ENCODE data around the gene TPCN2.
A peak's percentile ranks its signal among the peaks of the same experiment; 100 is the strongest.

TPCN2 gene

DNA sequence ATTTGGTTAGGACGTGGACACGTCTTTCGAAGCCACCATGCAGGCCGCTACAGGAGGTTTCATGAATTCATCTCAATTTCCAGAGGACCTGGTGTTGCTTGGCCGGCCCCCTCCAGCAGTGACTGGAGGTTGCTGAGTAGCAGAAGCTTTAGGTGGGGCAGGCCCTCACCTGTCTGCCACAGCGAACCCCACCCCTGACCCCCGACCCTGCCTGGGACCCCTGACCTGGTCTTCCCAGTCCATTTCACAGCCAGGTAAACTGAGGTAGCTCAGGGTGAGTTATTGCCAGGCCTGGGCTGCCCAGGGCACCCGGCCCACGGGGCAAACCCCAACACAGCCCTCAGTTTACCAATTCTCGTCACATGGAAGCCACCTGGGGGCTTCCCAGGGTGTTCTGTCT lies 67.9 kb downstream of the TPCN2 start:
- DNase-seq: no peak
- no peaks in the 10 kb centered on the region for H3K36me3 Mint-ChIP-seq (ENCODE audit: low read depth)
- H3K27me3 Mint-ChIP-seq: no peaks in the 10 kb centered on the region
- H3K9me3 Mint-ChIP-seq: no peaks in the 10 kb centered on the region
- H3K4me1 Mint-ChIP-seq (ENCODE audit: low read depth): peaks cover 10% of the 10 kb centered on the region
- H3K27ac Mint-ChIP-seq: no peak overlapping the region
- H3K4me3 Mint-ChIP-seq: no peak overlapping the region

GRCh38 chr11:69119190-69119589 lies 70.5 kb downstream of the TPCN2 start:
- Mint-ChIP-seq H3K36me3 (ENCODE audit: low read depth) (no peaks in the 10 kb centered on the region), H3K27ac (no peak overlapping the region), H3K4me1 (ENCODE audit: low read depth) (peaks cover 35% of the 10 kb centered on the region), H3K27me3 (no peaks in the 10 kb centered on the region), H3K4me3 (no peak overlapping the region), H3K9me3 (no peaks in the 10 kb centered on the region)
- no peak for DNase-seq

DNA sequence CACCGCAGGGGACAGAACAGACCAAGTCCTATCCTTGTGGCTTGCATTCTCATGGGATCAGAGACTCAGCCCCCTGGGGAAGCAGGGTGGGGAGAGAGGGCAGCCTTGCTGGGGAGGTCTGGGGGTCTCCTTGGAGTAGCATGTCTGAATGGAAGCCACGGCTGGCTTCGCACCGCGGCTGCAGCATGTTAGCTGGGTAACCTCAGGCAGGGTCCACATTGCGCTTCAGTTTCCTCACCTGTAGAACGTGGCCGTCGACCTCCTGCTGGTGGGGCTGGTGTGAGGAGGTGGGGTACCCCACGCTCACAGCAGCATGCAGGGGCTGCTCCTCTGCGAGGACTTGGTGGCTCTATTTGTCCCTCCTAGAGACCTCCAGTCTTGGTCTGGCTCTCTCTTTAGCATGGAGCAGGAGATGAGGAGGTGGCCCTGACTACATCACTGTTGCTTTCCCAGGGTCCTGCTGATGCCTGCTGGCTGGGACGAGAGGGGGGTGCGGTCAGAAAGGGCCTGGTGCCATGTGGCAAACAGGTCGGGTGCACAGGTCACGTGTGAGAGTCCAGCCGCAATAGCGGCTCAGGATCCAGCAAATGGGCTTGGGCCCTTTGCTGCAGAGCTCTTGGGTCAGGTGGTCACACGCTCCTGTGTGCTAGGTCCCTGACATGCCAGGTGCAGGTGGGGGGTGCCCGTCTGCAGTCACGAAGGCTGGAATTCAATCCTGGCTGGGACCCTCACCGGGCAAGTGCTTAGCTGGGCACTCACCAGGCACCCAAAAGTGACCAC lies 71.6 kb downstream of the TPCN2 start:
- Mint-ChIP-seq H3K27me3 (no peaks in the 10 kb centered on the region), H3K4me1 (ENCODE audit: low read depth) (peaks cover 42% of the 10 kb centered on the region), H3K27ac (no peak overlapping the region), H3K9me3 (no peaks in the 10 kb centered on the region), H3K36me3 (ENCODE audit: low read depth) (no peaks in the 10 kb centered on the region), H3K4me3 (no peak overlapping the region)
- DNase-seq: no peak

DNA sequence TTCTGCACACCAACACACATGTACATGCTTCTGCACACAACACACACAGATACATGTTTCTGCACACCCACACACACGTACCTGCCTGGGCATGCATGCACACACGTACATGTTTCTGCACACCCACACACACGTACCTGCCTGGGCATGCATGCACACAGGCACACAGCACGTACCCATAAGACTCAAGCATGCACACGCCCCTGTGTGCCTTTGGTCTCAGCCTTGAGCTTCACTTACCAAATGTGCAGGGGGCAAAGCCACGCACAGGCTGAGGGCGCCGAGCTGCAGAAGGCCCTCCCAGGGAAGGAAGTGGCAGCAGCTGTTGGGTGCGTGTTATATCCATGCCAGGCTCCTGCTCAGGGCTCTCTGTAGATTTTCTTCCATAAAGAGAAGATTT lies 72.3 kb downstream of the TPCN2 start:
- DNase-seq: no peak
- no peaks in the 10 kb centered on the region for H3K27me3 Mint-ChIP-seq
- peaks cover 42% of the 10 kb centered on the region for H3K4me1 Mint-ChIP-seq (ENCODE audit: low read depth)
- H3K9me3 Mint-ChIP-seq: no peaks in the 10 kb centered on the region
- no peak overlapping the region for H3K27ac Mint-ChIP-seq
- no peak overlapping the region for H3K4me3 Mint-ChIP-seq
- H3K36me3 Mint-ChIP-seq (ENCODE audit: low read depth): no peaks in the 10 kb centered on the region

DNA sequence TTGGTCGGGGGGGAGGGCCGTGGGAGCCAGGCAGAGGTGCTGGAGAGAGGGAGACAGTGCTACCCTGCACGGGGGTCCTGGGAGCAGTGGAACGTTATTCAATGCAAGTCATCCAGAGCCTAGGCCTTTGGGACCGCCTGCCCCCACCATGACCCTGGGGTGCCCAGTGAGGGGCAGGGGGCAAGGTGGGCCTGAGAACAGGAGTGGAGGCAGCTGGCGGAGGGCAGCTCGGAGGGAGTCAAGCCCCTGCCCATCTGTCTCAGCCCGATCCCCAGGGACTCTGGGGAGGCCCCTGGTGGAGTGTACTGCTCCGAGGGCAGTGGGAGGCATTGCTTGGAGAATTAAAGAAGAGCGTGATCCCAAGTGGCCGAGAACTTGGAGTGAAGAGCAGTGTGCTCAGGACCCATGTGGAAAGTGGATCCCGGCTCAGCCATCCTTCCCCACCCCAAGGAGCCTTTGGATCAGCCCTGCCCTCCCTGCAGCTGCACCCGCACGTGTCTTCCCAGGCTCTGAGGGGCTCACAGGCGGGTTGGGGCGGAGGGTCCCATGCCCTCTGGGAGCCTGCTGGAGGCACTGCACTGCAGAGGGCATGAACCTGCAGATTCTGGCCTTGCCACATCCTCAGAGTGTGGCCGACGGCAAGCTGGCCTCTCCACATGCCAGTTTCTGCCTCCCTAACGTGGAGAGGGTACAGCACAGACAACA lies 73.0 kb downstream of the TPCN2 start:
- Mint-ChIP-seq H3K4me1 (ENCODE audit: low read depth) (peaks cover 42% of the 10 kb centered on the region), H3K4me3 (no peak overlapping the region), H3K27me3 (no peaks in the 10 kb centered on the region), H3K27ac (no peak overlapping the region), H3K9me3 (no peaks in the 10 kb centered on the region), H3K36me3 (ENCODE audit: low read depth) (no peaks in the 10 kb centered on the region)
- no peak for DNase-seq

DNA sequence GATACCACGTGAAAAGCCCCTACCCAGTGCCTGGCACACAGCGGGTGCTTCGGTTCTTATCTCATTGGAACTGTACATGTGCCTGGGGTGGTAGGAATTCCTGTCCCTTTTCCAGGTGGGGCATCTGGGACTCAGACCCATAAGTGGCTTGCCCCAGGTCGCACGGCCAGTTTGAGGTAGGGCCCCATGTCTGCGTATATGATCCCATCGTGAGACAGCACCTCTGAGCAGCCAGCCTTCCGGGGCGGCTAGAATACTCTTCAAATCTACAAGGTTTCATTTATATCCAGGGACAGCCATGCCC lies 73.5 kb downstream of the TPCN2 start:
- H3K27me3 Mint-ChIP-seq: no peaks in the 10 kb centered on the region
- no peaks in the 10 kb centered on the region for H3K36me3 Mint-ChIP-seq (ENCODE audit: low read depth)
- no peak overlapping the region for H3K4me3 Mint-ChIP-seq
- no peak for DNase-seq
- H3K27ac Mint-ChIP-seq: peak overlapping the region; percentile 22
- peaks cover 42% of the 10 kb centered on the region for H3K4me1 Mint-ChIP-seq (ENCODE audit: low read depth)
- H3K9me3 Mint-ChIP-seq: no peaks in the 10 kb centered on the region

- H3K4me3 Mint-ChIP-seq: peak overlapping the region; percentile 27
- H3K9me3 Mint-ChIP-seq: peaks cover 3% of the 10 kb centered on the region
- DNase-seq: peak; percentile 81
- no peaks in the 10 kb centered on the region for H3K36me3 Mint-ChIP-seq (ENCODE audit: low read depth)
- H3K27me3 Mint-ChIP-seq: no peaks in the 10 kb centered on the region
- H3K27ac Mint-ChIP-seq: peak overlapping the region; percentile 37
- peaks cover 42% of the 10 kb centered on the region for H3K4me1 Mint-ChIP-seq (ENCODE audit: low read depth)
These were observed 74.1 kb downstream of the TPCN2 start for GRCh38 chr11:69122630-69123431.

GRCh38 chr11:69123593-69124545 lies 75.1 kb downstream of the TPCN2 start:
- H3K4me3 Mint-ChIP-seq: no peak overlapping the region
- no peaks in the 10 kb centered on the region for H3K36me3 Mint-ChIP-seq (ENCODE audit: low read depth)
- no peak for DNase-seq
- H3K27ac Mint-ChIP-seq: peak overlapping the region; percentile 68
- H3K4me1 Mint-ChIP-seq (ENCODE audit: low read depth): peaks cover 42% of the 10 kb centered on the region
- H3K27me3 Mint-ChIP-seq: no peaks in the 10 kb centered on the region
- peaks cover 10% of the 10 kb centered on the region for H3K9me3 Mint-ChIP-seq

GRCh38 chr11:69125861-69126260 lies 77.1 kb downstream of the TPCN2 start:
- Mint-ChIP-seq H3K36me3 (ENCODE audit: low read depth) (no peaks in the 10 kb centered on the region), H3K4me3 (no peak overlapping the region)

DNA sequence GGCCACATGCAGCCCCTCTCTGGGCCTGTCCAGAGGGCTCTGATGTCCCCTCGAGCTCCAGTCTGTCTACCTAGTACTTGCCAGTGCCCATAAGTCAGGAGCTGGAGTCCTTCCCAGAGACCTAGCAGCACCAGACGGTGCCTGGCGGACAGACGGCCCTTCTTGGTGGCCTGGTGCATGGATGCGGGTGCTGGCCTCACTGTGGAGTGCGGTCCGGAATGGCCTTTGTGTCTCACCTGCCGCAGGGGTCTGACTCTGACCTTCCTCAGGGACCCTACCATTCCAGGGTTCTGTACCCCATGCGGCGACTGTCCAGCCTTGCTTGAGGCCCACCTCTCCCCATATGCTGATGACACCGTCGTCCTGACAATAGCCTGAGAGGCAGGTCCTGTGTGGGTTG lies 77.6 kb downstream of the TPCN2 start:
- peaks cover 42% of the 10 kb centered on the region for H3K4me1 Mint-ChIP-seq (ENCODE audit: low read depth)
- H3K36me3 Mint-ChIP-seq (ENCODE audit: low read depth): no peaks in the 10 kb centered on the region
- H3K27me3 Mint-ChIP-seq: no peaks in the 10 kb centered on the region

More at GRCh38 chr11:69125861-69126260, 77.1 kb downstream of the TPCN2 start:
- peak; percentile 15 for DNase-seq
- H3K9me3 Mint-ChIP-seq: peaks cover 13% of the 10 kb centered on the region
- peaks cover 44% of the 10 kb centered on the region for H3K4me1 Mint-ChIP-seq (ENCODE audit: low read depth)
- H3K27ac Mint-ChIP-seq: no peak overlapping the region
- no peaks in the 10 kb centered on the region for H3K27me3 Mint-ChIP-seq

DNA sequence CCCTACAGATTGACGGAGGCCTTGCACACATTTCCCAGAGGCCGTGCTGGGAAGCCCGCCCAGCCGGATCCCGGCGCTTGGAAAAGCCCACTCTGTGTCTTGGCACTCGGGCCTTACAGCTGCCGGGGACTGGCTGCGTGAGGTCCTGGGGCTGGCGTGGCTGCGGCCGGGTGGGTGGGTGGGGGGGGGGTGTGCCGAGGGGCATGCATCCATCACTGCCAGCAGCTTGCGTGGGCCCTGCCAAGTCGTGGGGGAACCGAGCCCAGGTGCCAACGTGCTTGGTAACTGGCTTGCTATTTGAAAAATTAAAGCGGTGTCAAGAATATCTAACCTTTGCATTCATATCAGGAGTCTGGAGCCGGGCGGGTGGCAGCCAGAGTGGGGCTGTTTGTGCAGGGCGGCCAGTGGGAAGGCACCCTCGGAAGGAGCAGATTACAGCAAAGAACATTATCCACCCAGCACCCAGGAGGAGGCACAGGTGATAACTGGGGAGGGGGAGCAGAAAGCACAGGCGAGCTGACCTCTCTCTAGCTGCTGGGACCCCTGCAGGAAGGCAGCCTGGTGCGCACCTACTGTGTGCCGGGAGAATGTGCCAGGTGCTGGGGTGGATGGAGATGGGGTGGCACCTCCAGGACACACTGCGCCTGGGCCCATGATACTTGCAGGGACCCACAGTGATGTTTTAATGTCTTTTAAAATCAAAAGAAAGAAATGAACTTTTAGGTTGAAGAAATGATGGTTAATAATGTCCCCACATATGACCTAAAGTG lies 78.5 kb downstream of the TPCN2 start:
- Mint-ChIP-seq H3K4me3 (no peak overlapping the region), H3K27me3 (no peaks in the 10 kb centered on the region), H3K27ac (no peak overlapping the region), H3K4me1 (ENCODE audit: low read depth) (peaks cover 32% of the 10 kb centered on the region), H3K9me3 (peaks cover 13% of the 10 kb centered on the region), H3K36me3 (ENCODE audit: low read depth) (no peaks in the 10 kb centered on the region)
- DNase-seq: no peak

More for the DNA sequence above, 77.6 kb downstream of the TPCN2 start:
- H3K9me3 Mint-ChIP-seq: peaks cover 13% of the 10 kb centered on the region
- H3K4me3 Mint-ChIP-seq: no peak overlapping the region
- peak; percentile 16 for DNase-seq
- H3K27ac Mint-ChIP-seq: no peak overlapping the region

GRCh38 chr11:69127884-69128283 lies 79.2 kb downstream of the TPCN2 start:
- no peak for DNase-seq
- Mint-ChIP-seq H3K36me3 (ENCODE audit: low read depth) (no peaks in the 10 kb centered on the region), H3K27me3 (no peaks in the 10 kb centered on the region), H3K4me1 (ENCODE audit: low read depth) (peaks cover 26% of the 10 kb centered on the region), H3K27ac (no peak overlapping the region), H3K9me3 (peaks cover 13% of the 10 kb centered on the region), H3K4me3 (no peak overlapping the region)

DNA sequence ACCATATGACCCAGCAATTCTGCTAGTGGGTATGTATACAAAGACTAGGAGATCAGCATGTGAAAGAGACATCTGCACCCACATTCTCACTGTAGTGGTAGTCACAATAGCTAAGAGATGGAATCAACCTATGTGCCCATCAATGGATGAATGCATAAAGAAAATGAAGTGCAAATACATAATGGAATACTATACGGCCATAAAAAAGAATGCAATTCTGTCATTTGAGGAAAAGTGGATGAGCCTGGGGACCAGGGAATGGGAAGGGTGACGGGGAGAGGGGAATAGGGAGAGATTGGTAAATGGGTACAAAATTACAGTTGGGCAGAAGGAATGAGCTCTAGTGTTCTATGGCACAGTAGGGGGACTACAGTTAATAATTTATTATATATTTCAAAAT lies 80.3 kb downstream of the TPCN2 start:
- peaks cover 21% of the 10 kb centered on the region for H3K9me3 Mint-ChIP-seq
- H3K36me3 Mint-ChIP-seq (ENCODE audit: low read depth): no peaks in the 10 kb centered on the region
- no peak for DNase-seq
- no peak overlapping the region for H3K4me3 Mint-ChIP-seq
- H3K27me3 Mint-ChIP-seq: no peaks in the 10 kb centered on the region
- H3K27ac Mint-ChIP-seq: no peak overlapping the region
- H3K4me1 Mint-ChIP-seq (ENCODE audit: low read depth): peaks cover 16% of the 10 kb centered on the region

Measured in activated T-cell treated with anti-CD3 and anti-CD28 coated beads, Interleukin-2, amount 50 U/mL, for 24 hours (primary cell).